GM12878 (cell line): ENCODE data around the gene LRRC2.

ENCODE experiments used
- ATF7 ChIP-seq: fragments of 450-650 bp; IDR thresholded peaks from 2 replicates; pipeline ENCODE4 v1.6.1; 2016; ENCODE audit warnings: low read depth, mild to moderate bottlenecking
- TF ChIP-seq, protein P1 (sequence below), 3 experiments: IDR thresholded peaks in 2 of 3; conservative IDR thresholded peaks in 1 of 3; 2 replicates each; pipeline ENCODE4 v1.5.1; 2011; ENCODE audit warnings: low read depth in 3 of 3, low read length in 3 of 3, mild to moderate bottlenecking in 3 of 3, control low read depth in 2 of 3, moderate library complexity in 2 of 3, inconsistent platforms in 1 of 3, mixed read lengths in 1 of 3; ENCODE audit not compliant: control insufficient read depth in 2 of 3, insufficient read depth in 1 of 3; ENCODE audit errors: extremely low read depth in 1 of 3

DNA sequence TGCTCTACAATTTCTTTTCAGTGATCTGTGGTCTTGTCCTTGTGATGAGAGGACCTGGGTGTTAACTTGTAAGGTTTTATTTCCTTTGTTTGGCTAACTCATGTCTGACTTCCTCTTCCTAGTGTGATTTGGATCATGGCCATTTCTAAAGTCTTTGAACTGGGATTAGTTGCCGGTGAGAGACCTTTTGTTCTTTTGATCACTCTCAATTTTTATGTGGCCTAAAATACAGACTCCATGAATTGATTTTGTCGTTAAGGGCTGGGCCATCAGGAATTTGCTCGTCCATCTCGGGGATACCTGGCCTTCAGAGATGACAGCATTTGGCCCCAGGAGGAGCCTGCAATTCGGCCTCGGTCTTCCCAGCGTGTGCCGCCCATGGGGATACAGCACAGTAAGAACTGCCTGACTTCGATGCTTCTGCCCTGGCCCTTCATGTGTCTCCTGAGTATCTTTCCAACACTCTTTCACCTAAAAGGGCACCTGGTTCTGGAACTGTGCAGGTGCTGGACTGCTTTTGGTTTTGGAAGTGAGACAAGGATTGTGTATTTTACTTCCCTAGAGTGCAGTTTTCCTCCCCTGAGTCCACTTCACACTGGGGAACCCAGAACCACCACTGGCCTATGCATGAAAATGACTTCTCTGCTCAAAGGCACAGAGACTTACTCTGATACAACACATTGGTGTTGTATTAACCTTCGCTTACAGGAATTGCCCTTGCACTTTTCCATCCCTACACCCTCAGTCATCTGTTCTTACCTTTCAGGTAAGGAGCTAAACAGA, 13.1 kb upstream of the LRRC2 start:
- TF ChIP-seq, protein P1, sequence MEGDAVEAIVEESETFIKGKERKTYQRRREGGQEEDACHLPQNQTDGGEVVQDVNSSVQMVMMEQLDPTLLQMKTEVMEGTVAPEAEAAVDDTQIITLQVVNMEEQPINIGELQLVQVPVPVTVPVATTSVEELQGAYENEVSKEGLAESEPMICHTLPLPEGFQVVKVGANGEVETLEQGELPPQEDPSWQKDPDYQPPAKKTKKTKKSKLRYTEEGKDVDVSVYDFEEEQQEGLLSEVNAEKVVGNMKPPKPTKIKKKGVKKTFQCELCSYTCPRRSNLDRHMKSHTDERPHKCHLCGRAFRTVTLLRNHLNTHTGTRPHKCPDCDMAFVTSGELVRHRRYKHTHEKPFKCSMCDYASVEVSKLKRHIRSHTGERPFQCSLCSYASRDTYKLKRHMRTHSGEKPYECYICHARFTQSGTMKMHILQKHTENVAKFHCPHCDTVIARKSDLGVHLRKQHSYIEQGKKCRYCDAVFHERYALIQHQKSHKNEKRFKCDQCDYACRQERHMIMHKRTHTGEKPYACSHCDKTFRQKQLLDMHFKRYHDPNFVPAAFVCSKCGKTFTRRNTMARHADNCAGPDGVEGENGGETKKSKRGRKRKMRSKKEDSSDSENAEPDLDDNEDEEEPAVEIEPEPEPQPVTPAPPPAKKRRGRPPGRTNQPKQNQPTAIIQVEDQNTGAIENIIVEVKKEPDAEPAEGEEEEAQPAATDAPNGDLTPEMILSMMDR (IDR thresholded peaks at IDR 0.05 in 2 of 3, conservative IDR thresholded peaks at IDR 0.05 in 1 of 3; ENCODE audit: control insufficient read depth in 2 of 3, extremely low read depth in 1 of 3, insufficient read depth in 1 of 3, low read depth in 3 of 3, low read length in 3 of 3): no peak
- TF ChIP-seq ATF7: no peak
